NCI-H748 (cell line): ENCODE data around the gene UBAC2.
"Not testable (repeated sequence)": the region's sequence is repeated elsewhere in the genome, so short reads cannot be mapped to it uniquely, and the experiment has no call there.

ENCODE experiments used
- DNase-seq: peaks from one replicate; lab custom pipeline; 2025; ENCODE audit not compliant: unreplicated experiment; lab: John Stamatoyannopoulos, UW

UBAC2 gene

GRCh38 chr13:99408703-99409000 lies 208.0 kb downstream of the UBAC2 start:
- no peak for DNase-seq

GRCh38 chr13:99409461-99410083 lies 208.9 kb downstream of the UBAC2 start:
- not testable (repeated sequence) for DNase-seq

GRCh38 chr13:99410646-99411475 lies 210.2 kb downstream of the UBAC2 start:
- not testable (repeated sequence) for DNase-seq

- no peak for DNase-seq
Observed at GRCh38 chr13:99412856-99413255, 212.2 kb downstream of the UBAC2 start.

GRCh38 chr13:99414048-99414995 lies 213.7 kb downstream of the UBAC2 start:
- DNase-seq: no peak

GRCh38 chr13:99415014-99415650 lies 214.5 kb downstream of the UBAC2 start:
- DNase-seq: no peak

- DNase-seq: no peak
Observed at GRCh38 chr13:99415851-99416331, 215.2 kb downstream of the UBAC2 start.

GRCh38 chr13:99416411-99417121 lies 215.9 kb downstream of the UBAC2 start:
- no peak for DNase-seq

GRCh38 chr13:99417201-99418102 lies 216.8 kb downstream of the UBAC2 start:
- DNase-seq: no peak

- DNase-seq: no peak
Observed at GRCh38 chr13:99418103-99418842, 217.6 kb downstream of the UBAC2 start.

GRCh38 chr13:99418843-99419140 lies 218.1 kb downstream of the UBAC2 start:
- no peak for DNase-seq

- no peak for DNase-seq
Observed at GRCh38 chr13:99419591-99420243, 219.1 kb downstream of the UBAC2 start.

- no peak for DNase-seq
Observed at GRCh38 chr13:99421271-99421670, 220.6 kb downstream of the UBAC2 start.

- no peak for DNase-seq
Observed at GRCh38 chr13:99421758-99422585, 221.3 kb downstream of the UBAC2 start.

- DNase-seq: no peak
Observed at GRCh38 chr13:99422586-99423220, 222.0 kb downstream of the UBAC2 start.

- DNase-seq: no peak
Observed at GRCh38 chr13:99425485-99426341, 225.1 kb downstream of the UBAC2 start.
